Renal cortical epithelial cell (primary cell): Measurements from ENCODE around the gene SETD2. TPM values are rescaled to one million over a fixed set of nuclear protein-coding genes. Genes with fewer than 3 reads are reported as not detected.
A peak's percentile ranks its signal among the peaks of the same experiment; 100 is the strongest.
"Not testable (repeated sequence)": the region's sequence is repeated elsewhere in the genome, so short reads cannot be mapped to it uniquely, and the experiment has no call there.

ENCODE experiments used
- DNase-seq: peaks from one replicate; pipeline ENCODE4 v3.0.0-alpha.2; 2011; ENCODE audit warnings: low read depth
- total RNA-seq: library from RNA; depleted of rRNA; stranded (reverse); fragments of >200 nt; gene quantifications from 2 replicates; pipeline ENCODE4 v1.2.3, GENCODE V29; 2014

Gene SETD2
- total RNA-seq, 1 donor from 2014 or later, result 75.3 TPM

GRCh38 chr3:47098910-47099309 lies 65.0 kb downstream of the SETD2 start:
- no peak for DNase-seq

GRCh38 chr3:47097864-47098263 lies 66.0 kb downstream of the SETD2 start:
- no peak for DNase-seq

- DNase-seq, result peak; percentile 57
Observed at GRCh38 chr3:47096959-47097358, 67.0 kb downstream of the SETD2 start.

GRCh38 chr3:47092090-47092489 lies 71.8 kb downstream of the SETD2 start:
- DNase-seq, result no peak

- DNase-seq, result peak; percentile 10
Observed at GRCh38 chr3:47089630-47090029, 74.3 kb downstream of the SETD2 start.

GRCh38 chr3:47086071-47086470 lies 77.8 kb downstream of the SETD2 start:
- DNase-seq, result no peak

- DNase-seq, result no peak
Observed at GRCh38 chr3:47083786-47084185, 80.1 kb downstream of the SETD2 start.

- peak; percentile 49 for DNase-seq
Observed at GRCh38 chr3:47082519-47082918, 81.4 kb downstream of the SETD2 start.

GRCh38 chr3:47079432-47079831 lies 84.5 kb downstream of the SETD2 start:
- DNase-seq, result no peak

GRCh38 chr3:47073685-47074084 lies 90.2 kb downstream of the SETD2 start:
- DNase-seq, result no peak

GRCh38 chr3:47070770-47071169 lies 93.1 kb downstream of the SETD2 start:
- DNase-seq, result no peak

- DNase-seq, result not testable (repeated sequence)
Observed at GRCh38 chr3:47066259-47066658, 97.7 kb downstream of the SETD2 start.

- no peak for DNase-seq
Observed at GRCh38 chr3:47065681-47066080, 98.2 kb downstream of the SETD2 start.

- no peak for DNase-seq
Observed at GRCh38 chr3:47065058-47065457, 98.9 kb downstream of the SETD2 start.

- DNase-seq, result peak; percentile 33
Observed at GRCh38 chr3:47057212-47057671, 106.7 kb downstream of the SETD2 start.

GRCh38 chr3:47056705-47057104 lies 107.2 kb downstream of the SETD2 start:
- DNase-seq, result no peak

- no peak for DNase-seq
Observed at GRCh38 chr3:47054412-47054811, 109.5 kb downstream of the SETD2 start.

GRCh38 chr3:47047673-47048072 lies 116.2 kb downstream of the SETD2 start:
- DNase-seq, result no peak

GRCh38 chr3:47047069-47047468 lies 116.8 kb downstream of the SETD2 start:
- no peak for DNase-seq

GRCh38 chr3:47042231-47042791 lies 121.6 kb downstream of the SETD2 start:
- no peak for DNase-seq

- DNase-seq, result no peak
Observed at GRCh38 chr3:47041114-47041513, 122.8 kb downstream of the SETD2 start.

- not testable (repeated sequence) for DNase-seq
Observed at GRCh38 chr3:47037302-47037701, 126.6 kb downstream of the SETD2 start.

- DNase-seq, result no peak
Observed at GRCh38 chr3:47036145-47036544, 127.8 kb downstream of the SETD2 start.

GRCh38 chr3:47035645-47036044 lies 128.3 kb downstream of the SETD2 start:
- DNase-seq, result no peak
